Glutamatergic neuron (in vitro differentiated cells): ENCODE results near the gene HOXD13. TPM values are rescaled to one million over a fixed set of nuclear protein-coding genes. Genes with fewer than 3 reads are reported as not detected.
A peak's percentile ranks its signal among the peaks of the same experiment; 100 is the strongest.

Experiments
- DNase-seq: peaks from one replicate; pipeline ENCODE4 v3.0.0; 2022
- H3K27ac Mint-ChIP-seq: one replicate; pipeline ENCODE4 v1.8.0; 2020; ENCODE audit warnings: mild to moderate bottlenecking, mixed read lengths, inconsistent platforms; ENCODE audit not compliant: unreplicated experiment
- H3K27me3 Mint-ChIP-seq: one replicate; pipeline ENCODE4 v1.8.0; 2020; ENCODE audit warnings: mild to moderate bottlenecking, moderate library complexity, mixed read lengths, inconsistent platforms; ENCODE audit not compliant: unreplicated experiment
- H3K36me3 Mint-ChIP-seq: one replicate; pipeline ENCODE4 v1.8.0; 2020; ENCODE audit warnings: mild to moderate bottlenecking, mixed read lengths, inconsistent platforms; ENCODE audit not compliant: unreplicated experiment
- H3K4me1 Mint-ChIP-seq: one replicate; pipeline ENCODE4 v1.8.0; 2020; ENCODE audit warnings: mild to moderate bottlenecking, low read depth, mixed read lengths, inconsistent platforms; ENCODE audit not compliant: unreplicated experiment
- H3K4me3 Mint-ChIP-seq: one replicate; pipeline ENCODE4 v1.8.0; 2020; ENCODE audit warnings: mild to moderate bottlenecking, mixed read lengths, inconsistent platforms; ENCODE audit not compliant: unreplicated experiment
- H3K9me3 Mint-ChIP-seq: one replicate; pipeline ENCODE4 v1.8.0; 2020; ENCODE audit warnings: mild to moderate bottlenecking, moderate library complexity, mixed read lengths, inconsistent platforms; ENCODE audit not compliant: unreplicated experiment
- total RNA-seq: library from RNA; stranded (reverse); fragmentation: NEBNext Ultra II Directional; extraction: Animal tissue kit (Norgen Biotek cat#: 25700); gene quantifications from one replicate; pipeline ENCODE4 v1.2.1, GENCODE V29; 2021; ENCODE audit not compliant: unreplicated experiment
- TF ChIP-seq, protein P1 (sequence below): fragments of 200-600 bp; sonication (generic); IDR thresholded peaks from one replicate; pipeline ENCODE4 v1.5.0; 2021; ENCODE audit not compliant: partially characterized antibody, unreplicated experiment

HOXD13 gene
- total RNA-seq, 1 donor from 2014 or later: 0.17 TPM

DNA sequence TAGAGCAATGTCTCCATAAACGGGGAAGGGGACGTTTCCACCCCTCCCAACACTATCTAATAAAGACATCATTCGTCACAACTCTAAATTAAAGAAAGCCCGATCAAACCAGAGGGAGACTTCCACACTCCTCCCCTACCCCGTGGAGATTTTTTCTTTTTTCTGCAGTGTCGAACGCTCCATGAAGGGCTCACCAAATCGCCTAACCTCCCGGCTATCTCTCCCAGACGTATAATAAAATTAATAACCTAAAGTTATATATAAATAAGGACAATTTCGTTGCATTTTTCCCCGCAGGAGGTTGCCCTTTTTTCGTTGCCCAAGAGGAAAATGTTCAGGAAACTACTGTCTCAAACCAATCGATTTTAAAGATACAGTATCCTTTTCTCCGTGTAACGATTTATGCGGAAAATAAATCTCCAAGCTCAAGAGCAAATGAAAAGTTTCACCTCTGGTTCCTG lies 11.1 kb upstream of the HOXD13 start:
- peaks cover 47% of the 10 kb centered on the region for H3K27me3 Mint-ChIP-seq
- no peak for DNase-seq
- H3K4me1 Mint-ChIP-seq: peaks cover 21% of the 10 kb centered on the region
- H3K9me3 Mint-ChIP-seq: peaks cover 29% of the 10 kb centered on the region
- TF ChIP-seq, protein P1, sequence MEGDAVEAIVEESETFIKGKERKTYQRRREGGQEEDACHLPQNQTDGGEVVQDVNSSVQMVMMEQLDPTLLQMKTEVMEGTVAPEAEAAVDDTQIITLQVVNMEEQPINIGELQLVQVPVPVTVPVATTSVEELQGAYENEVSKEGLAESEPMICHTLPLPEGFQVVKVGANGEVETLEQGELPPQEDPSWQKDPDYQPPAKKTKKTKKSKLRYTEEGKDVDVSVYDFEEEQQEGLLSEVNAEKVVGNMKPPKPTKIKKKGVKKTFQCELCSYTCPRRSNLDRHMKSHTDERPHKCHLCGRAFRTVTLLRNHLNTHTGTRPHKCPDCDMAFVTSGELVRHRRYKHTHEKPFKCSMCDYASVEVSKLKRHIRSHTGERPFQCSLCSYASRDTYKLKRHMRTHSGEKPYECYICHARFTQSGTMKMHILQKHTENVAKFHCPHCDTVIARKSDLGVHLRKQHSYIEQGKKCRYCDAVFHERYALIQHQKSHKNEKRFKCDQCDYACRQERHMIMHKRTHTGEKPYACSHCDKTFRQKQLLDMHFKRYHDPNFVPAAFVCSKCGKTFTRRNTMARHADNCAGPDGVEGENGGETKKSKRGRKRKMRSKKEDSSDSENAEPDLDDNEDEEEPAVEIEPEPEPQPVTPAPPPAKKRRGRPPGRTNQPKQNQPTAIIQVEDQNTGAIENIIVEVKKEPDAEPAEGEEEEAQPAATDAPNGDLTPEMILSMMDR: no peak
- no peak overlapping the region for H3K27ac Mint-ChIP-seq
- no peaks in the 10 kb centered on the region for H3K36me3 Mint-ChIP-seq
- H3K4me3 Mint-ChIP-seq: peak overlapping the region; percentile 82

DNA sequence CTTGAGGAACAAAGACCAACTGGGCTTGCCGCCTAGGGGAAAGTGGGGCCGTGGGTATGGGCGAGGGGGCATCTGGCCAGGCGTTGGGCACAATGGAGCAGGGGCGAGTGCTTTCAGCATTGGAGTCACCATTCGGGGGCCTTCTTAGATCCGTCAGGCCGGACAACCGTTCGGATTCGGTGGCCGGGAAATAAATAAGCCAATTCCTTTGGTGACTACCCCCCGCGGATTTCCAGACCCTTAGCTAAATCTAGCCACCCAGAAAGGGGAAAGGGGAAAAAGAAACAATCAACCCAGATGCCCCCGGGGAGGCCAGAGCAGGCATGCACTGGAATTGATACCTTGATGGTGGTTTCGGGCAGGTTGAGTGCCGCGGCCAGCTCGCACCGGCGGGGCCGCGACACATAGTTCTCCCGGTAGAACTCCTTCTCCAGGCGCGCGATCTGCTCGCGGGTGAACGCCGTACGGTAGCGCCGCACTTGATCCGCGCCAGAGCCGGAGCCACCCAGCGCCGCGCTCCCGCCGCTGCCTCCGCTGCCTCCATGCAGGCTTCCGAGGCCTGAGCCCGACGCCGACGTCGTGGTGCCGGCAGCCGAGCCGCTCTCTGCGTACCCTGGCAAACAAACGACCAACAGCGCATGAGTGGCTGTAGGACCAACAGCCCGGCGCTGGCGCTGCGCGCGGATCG lies 10.5 kb upstream of the HOXD13 start:
- H3K27ac Mint-ChIP-seq: no peak overlapping the region
- peak; percentile 65 for DNase-seq
- TF ChIP-seq, protein P1: no peak
- H3K9me3 Mint-ChIP-seq: peaks cover 27% of the 10 kb centered on the region
- H3K36me3 Mint-ChIP-seq: no peaks in the 10 kb centered on the region
- H3K4me1 Mint-ChIP-seq: peaks cover 19% of the 10 kb centered on the region
- peaks cover 49% of the 10 kb centered on the region for H3K27me3 Mint-ChIP-seq
- H3K4me3 Mint-ChIP-seq: peak overlapping the region; percentile 82

DNA sequence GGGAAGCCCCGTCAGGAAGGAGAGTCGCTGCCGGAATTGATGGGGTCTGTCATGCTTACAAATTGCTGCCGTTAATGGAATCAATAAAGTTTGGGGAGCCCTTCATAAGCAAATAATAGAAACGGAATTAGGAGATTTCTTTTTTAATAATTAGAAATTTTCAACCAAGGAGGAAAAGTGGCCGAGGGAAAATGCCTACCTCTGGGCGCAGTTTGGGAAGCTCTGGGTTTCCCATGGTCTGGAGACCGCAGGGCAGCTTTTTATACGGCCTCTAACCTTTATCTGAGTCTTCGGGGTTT lies 10.0 kb upstream of the HOXD13 start:
- Mint-ChIP-seq H3K36me3 (no peaks in the 10 kb centered on the region), H3K9me3 (peaks cover 27% of the 10 kb centered on the region), H3K27me3 (peaks cover 51% of the 10 kb centered on the region), H3K27ac (no peak overlapping the region), H3K4me3 (peak overlapping the region; percentile 70), H3K4me1 (peaks cover 19% of the 10 kb centered on the region)
- TF ChIP-seq, protein P1: no peak
- no peak for DNase-seq

DNA sequence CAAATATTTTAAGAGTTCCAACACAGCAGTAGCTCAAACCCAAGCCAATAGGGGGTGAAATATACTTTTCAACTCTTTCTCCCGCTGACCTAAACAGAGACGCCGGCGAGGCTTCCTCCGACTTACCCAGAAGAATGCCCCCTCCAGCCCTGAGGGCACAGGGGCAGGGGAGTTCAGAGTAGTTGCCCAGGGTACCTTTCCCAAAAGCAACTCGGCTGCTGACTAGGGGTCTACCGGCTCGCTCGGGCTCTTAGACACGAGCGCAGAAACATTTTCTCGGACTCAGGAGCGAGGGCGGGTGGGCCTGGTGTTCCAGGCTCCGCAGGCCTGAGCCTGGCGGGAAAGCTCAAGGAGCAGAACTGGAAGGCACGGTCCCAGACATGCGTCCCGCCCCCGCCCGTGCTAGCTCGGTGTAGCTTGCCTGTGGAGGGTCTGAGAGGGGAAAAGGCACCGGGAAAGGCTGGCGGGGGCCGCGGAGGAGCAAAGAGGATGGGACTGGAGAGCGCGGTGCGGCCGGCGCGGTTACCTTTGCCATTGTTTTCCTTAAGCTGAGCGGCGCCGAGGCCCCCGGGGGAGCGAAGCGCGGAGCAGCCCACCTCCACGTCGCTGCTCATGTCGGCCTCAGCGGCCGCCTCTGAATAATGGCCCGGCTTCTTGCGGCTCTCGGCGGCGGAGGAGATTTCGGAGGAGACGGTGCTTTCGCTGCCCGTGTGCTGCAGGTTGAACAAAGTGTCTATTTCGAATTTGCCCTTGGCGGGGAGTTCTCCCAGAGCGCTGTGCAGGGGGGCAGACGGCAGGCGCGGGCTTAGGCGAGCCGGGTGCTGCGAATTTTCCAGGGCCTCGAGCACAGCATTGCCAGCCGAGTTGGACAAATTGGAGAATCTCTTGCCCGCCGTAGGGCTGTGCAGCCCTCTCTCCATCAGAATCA lies 9.4 kb upstream of the HOXD13 start:
- Mint-ChIP-seq H3K27me3 (peaks cover 53% of the 10 kb centered on the region), H3K4me1 (peaks cover 19% of the 10 kb centered on the region), H3K36me3 (no peaks in the 10 kb centered on the region), H3K27ac (no peak overlapping the region), H3K4me3 (peak overlapping the region; percentile 69), H3K9me3 (peaks cover 27% of the 10 kb centered on the region)
- TF ChIP-seq, protein P1: no peak
- no peak for DNase-seq

DNA sequence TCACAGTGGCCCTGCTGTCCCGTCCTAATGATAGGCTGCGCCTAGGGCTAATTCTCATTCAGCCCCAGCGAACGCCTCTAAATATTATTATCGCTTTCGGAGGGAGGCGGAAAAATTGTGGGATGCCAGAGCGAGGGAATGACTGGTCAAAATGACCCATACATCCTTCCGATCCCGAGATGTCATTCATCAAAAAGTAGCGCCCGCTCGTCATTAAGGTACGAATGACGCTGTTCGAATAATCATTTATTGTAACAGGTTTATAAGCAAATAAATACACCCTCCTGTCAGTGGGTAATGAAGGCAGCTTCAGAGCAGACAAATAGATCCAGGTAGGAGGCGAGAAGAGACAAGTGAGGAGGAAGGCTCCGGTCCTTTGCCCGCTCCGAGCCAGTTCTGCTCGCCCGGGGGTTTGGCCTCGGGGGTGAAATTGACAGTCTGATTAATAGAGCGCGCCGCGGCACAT lies 8.7 kb upstream of the HOXD13 start, which contains the start of gene EVX2:
EVX2 (minus strand) TSS at position 167 of the 466 bp plus-strand sequence. CDS start 186 bp downstream, outside the sequence.
- Mint-ChIP-seq H3K4me3 (peak within 1 kb of the TSS; percentile 80), H3K27me3 (peaks cover 55% of the 10 kb centered on the region), H3K9me3 (peaks cover 24% of the 10 kb centered on the region), H3K27ac (no peak within 1 kb of the TSS), H3K4me1 (peaks cover 13% of the 10 kb centered on the region), H3K36me3 (no peaks in the 10 kb centered on the region)
- DNase-seq: no peak
- TF ChIP-seq, protein P1: no peak
